IMR-90 (cell line): ENCODE data around the gene TRAF3IP1. TPM values are rescaled to one million over a fixed set of nuclear protein-coding genes. Genes with fewer than 3 reads are reported as not detected.
"Not testable (repeated sequence)": the region's sequence is repeated elsewhere in the genome, so short reads cannot be mapped to it uniquely, and the experiment has no call there.

Source experiments
- ATAC-seq: fragments of 200-7000 bp; cut with Tn5 transposase; 2 replicates; pipeline ENCODE4 v1.9.1; 2020; ENCODE audit warnings: low read depth, mild to moderate bottlenecking, moderate library complexity
- BruUV-seq: library from RNA; stranded (reverse); fragments of 400-500 nt; replicated peaks from 2 replicates; lab custom pipeline; 2021; lab: Mats Ljungman, UMichigan
- CTCF ChIA-PET: fragments of 300-600 bp; formaldehyde crosslinking; extraction: SDS; loops from one replicate; lab custom pipeline; 2021; ENCODE audit warnings: antibody characterized with exemption; lab: Yijun Ruan, JAX
- POLR2A ChIA-PET: fragments of 300-600 bp; sonication (Branson Sonifier 250); formaldehyde crosslinking; loops from one replicate; lab custom pipeline; 2022; ENCODE audit warnings: antibody characterized with exemption; ENCODE audit not compliant: unreplicated experiment; lab: Charles Lee
- DNase-seq: peaks from one replicate; pipeline ENCODE4 v3.0.0; 2013
- H2AFZ ChIP-seq: replicated peaks from 2 replicates; pipeline ENCODE3; 2013; ENCODE audit warnings: low read length, mild to moderate bottlenecking; ENCODE audit not compliant: poor library complexity
- H2AK5ac ChIP-seq: 2 replicates; pipeline ENCODE4 v1.6.1; 2013; ENCODE audit warnings: low read depth, low read length, inconsistent platforms
- H2AK9ac ChIP-seq: replicated peaks from 2 replicates; pipeline ENCODE3; 2013; ENCODE audit warnings: mild to moderate bottlenecking, low read depth, low read length, moderate library complexity; ENCODE audit not compliant: poor library complexity
- H2BK120ac ChIP-seq: 2 replicates; pipeline ENCODE4 v1.6.1; 2013; ENCODE audit warnings: low read depth, low read length, inconsistent platforms
- H2BK15ac ChIP-seq: 3 replicates; pipeline ENCODE4 v1.6.1; 2013; ENCODE audit warnings: low read depth, low read length, inconsistent platforms
- H2BK20ac ChIP-seq: 2 replicates; pipeline ENCODE4 v1.6.1; 2013; ENCODE audit warnings: low read depth, mild to moderate bottlenecking, inconsistent platforms, low read length, moderate library complexity
- H2BK5ac ChIP-seq: 2 replicates; pipeline ENCODE4 v1.6.1; 2013; ENCODE audit warnings: mild to moderate bottlenecking, low read depth, low read length, inconsistent platforms; ENCODE audit not compliant: poor library complexity, severe bottlenecking
- H3K14ac ChIP-seq: replicated peaks from 2 replicates; pipeline ENCODE4 v1.6.1; 2013; ENCODE audit warnings: low read depth, low read length, inconsistent platforms
- H3K18ac ChIP-seq: 2 replicates; pipeline ENCODE4 v1.6.1; 2013; ENCODE audit warnings: low read depth, low read length, control low read depth
- H3K23ac ChIP-seq: 2 replicates; pipeline ENCODE4 v1.6.1; 2013; ENCODE audit warnings: low read depth, low read length, inconsistent platforms
- H3K27ac ChIP-seq: 2 replicates; pipeline ENCODE4 v1.5.1; 2013; ENCODE audit warnings: mild to moderate bottlenecking, control low read depth, low read length; ENCODE audit not compliant: insufficient read depth
- H3K27me3 ChIP-seq: 2 replicates; pipeline ENCODE4 v1.6.1; 2013; ENCODE audit warnings: low read length; ENCODE audit not compliant: control insufficient read depth, insufficient read depth
- H3K36me3 ChIP-seq: 2 replicates; pipeline ENCODE4 v1.6.1; 2013; ENCODE audit warnings: low read length, mixed read lengths; ENCODE audit not compliant: control insufficient read depth, insufficient read depth
- H3K4ac ChIP-seq: 2 replicates; pipeline ENCODE4 v1.6.1; 2013; ENCODE audit warnings: low read depth, low read length, inconsistent platforms
- H3K4me1 ChIP-seq: 2 replicates; pipeline ENCODE4 v1.6.1; 2013; ENCODE audit warnings: low read length, mixed read lengths; ENCODE audit not compliant: control insufficient read depth, insufficient read depth
- H3K4me2 ChIP-seq: 2 replicates; pipeline ENCODE4 v1.6.1; 2013; ENCODE audit warnings: low read depth, mild to moderate bottlenecking, control low read depth, low read length, moderate library complexity
- H3K4me3 ChIP-seq: 2 replicates; pipeline ENCODE4 v1.5.1; 2013; ENCODE audit warnings: low read depth, mild to moderate bottlenecking, control low read depth, low read length, moderate library complexity; ENCODE audit not compliant: insufficient read depth
- H3K56ac ChIP-seq: 2 replicates; pipeline ENCODE4 v1.6.1; 2013; ENCODE audit warnings: low read length, inconsistent platforms; ENCODE audit not compliant: insufficient read depth; ENCODE audit errors: extremely low read depth
- H3K79me1 ChIP-seq, 2 experiments: 2 replicates each; pipeline ENCODE4 v1.6.1; 2013; ENCODE audit warnings: low read length in 2 of 2, inconsistent platforms in 1 of 2, low read depth in 1 of 2
- H3K9ac ChIP-seq: 2 replicates; pipeline ENCODE4 v1.6.1; 2013; ENCODE audit warnings: low read depth, low read length, control low read depth
- H3K9me1 ChIP-seq: 2 replicates; pipeline ENCODE4 v1.6.1; 2013; ENCODE audit warnings: low read length, inconsistent platforms; ENCODE audit not compliant: insufficient read depth
- H3K9me3 ChIP-seq: 2 replicates; pipeline ENCODE4 v1.6.1; 2013; ENCODE audit warnings: low read length; ENCODE audit not compliant: control insufficient read depth, insufficient read depth
- H4K20me1 ChIP-seq: 2 replicates; pipeline ENCODE4 v1.6.1; 2013; ENCODE audit warnings: low read length, inconsistent platforms; ENCODE audit not compliant: insufficient read depth
- H4K5ac ChIP-seq: 2 replicates; pipeline ENCODE4 v1.6.1; 2013; ENCODE audit warnings: mild to moderate bottlenecking, low read depth, low read length, control low read depth
- H4K8ac ChIP-seq, 2 experiments: 2 replicates each; pipeline ENCODE4 v1.6.1; 2013; ENCODE audit warnings: low read depth in 2 of 2, low read length in 2 of 2, control low read depth in 1 of 2, inconsistent platforms in 1 of 2
- H4K91ac ChIP-seq: 2 replicates; pipeline ENCODE4 v1.6.1; 2013; ENCODE audit warnings: low read depth, low read length, inconsistent platforms; ENCODE audit not compliant: insufficient read depth
- WGBS, 2 experiments: methylation state at CpG; one replicate each; pipeline versions ENCODE4 v1.1.5 to v1.1.7; 2013; ENCODE audit warnings: missing lambda C conversion rate in 2 of 2; ENCODE audit not compliant: insufficient read length in 1 of 2; ENCODE audit errors: extremely low coverage in 2 of 2; 5-methylcytosine and 5-hydroxymethylcytosine counted together
- dilution Hi-C: fragments of 300-500 bp; cut with HindIII; formaldehyde crosslinking; loops from one replicate; pipeline ENCODE4 v1.14.3; 2018; ENCODE audit warnings: low sequenced_read_pairs; ENCODE audit not compliant: unreplicated experiment
- in situ Hi-C: fragments of 300-500 bp; cut with MboI; formaldehyde crosslinking; loops from 3 replicates; pipeline ENCODE4 v1.14.3; 2019; ENCODE audit warnings: low sequenced_read_pairs, inconsistent platforms, mixed read lengths
- intact Hi-C: fragments of 100-400 bp; cut with micrococcal nuclease; formaldehyde crosslinking; loops from 2 replicates; pipeline ENCODE4 v1.10.0; 2022
- polyA plus RNA-seq, 3 experiments: library from polyadenylated mRNA; depleted of rRNA; stranded (reverse); fragments of >200 nt; gene quantifications; 2 replicates each; pipeline ENCODE4 v1.2.3, GENCODE V29; 2012; ENCODE audit warnings: low replicate concordance in 1 of 3
- total RNA-seq: library from RNA; depleted of rRNA; stranded (reverse); fragments of >200 nt; gene quantifications from 2 replicates; pipeline ENCODE4 v1.2.3, GENCODE V29; 2012

The TRAF3IP1 gene
- total and polyA plus RNA-seq, 2 of the 4 experiments (the other 2 are of a cell fraction) = 5.9 to 8.3 TPM

GRCh38 chr2:238324248-238324647 is 3.9 kb downstream of the TRAF3IP1 start:
- H3K27ac ChIP-seq, H2BK120ac ChIP-seq, POLR2A ChIA-PET, H3K9me3 ChIP-seq, CTCF ChIA-PET, H3K4ac ChIP-seq, ATAC-seq, H2AFZ ChIP-seq, DNase-seq, H4K91ac ChIP-seq, H2BK5ac ChIP-seq, H4K20me1 ChIP-seq, intact Hi-C loops, H3K4me1 ChIP-seq, H2BK15ac ChIP-seq, H3K18ac ChIP-seq, H3K14ac ChIP-seq, H3K23ac ChIP-seq, in situ Hi-C loops, H4K8ac ChIP-seq, H3K56ac ChIP-seq, H3K4me3 ChIP-seq, H3K4me2 ChIP-seq, H3K27me3 ChIP-seq, H2AK9ac ChIP-seq, dilution Hi-C loops, H3K9ac ChIP-seq, H2AK5ac ChIP-seq, BruUV-seq, H2BK20ac ChIP-seq, H4K5ac ChIP-seq: not testable (repeated sequence)
- Histone ChIP-seq H3K79me1 (peaks cover 18 to 50% of the 10 kb centered on the region in 2 experiments), H3K36me3 (peaks cover 20% of the 10 kb centered on the region), H3K9me1 (peaks cover 23% of the 10 kb centered on the region)
- 81% methylated on average over 3 of the region's 7 CpGs; no CpG with 5 or more reads in 1 of the 2 experiments for WGBS, 2 experiments
